Transverse colon (tissue), 4 donors: ENCODE data around the gene MOGAT1.

Experiments used
- CTCF ChIP-seq, 5 experiments: fragments of 200-600 bp in 3 of 5; fragments of 450-650 bp in 2 of 5; sonication (generic) in 3 of 5; IDR thresholded peaks; 1 replicate in 2 of 5; 2 replicates in 3 of 5; pipeline ENCODE4 v1.5.1; 2016 to 2017; ENCODE audit warnings: antibody characterized with exemption in 5 of 5, inconsistent platforms in 3 of 5, mild to moderate bottlenecking in 2 of 5, moderate library complexity in 1 of 5
- EP300 ChIP-seq: sonication (generic); formaldehyde crosslinking; IDR thresholded peaks from one replicate; pipeline ENCODE4 v1.6.1; 2017; ENCODE audit warnings: antibody characterized with exemption, low read depth
- POLR2A ChIP-seq: fragments of 450-650 bp; IDR thresholded peaks from one replicate; pipeline ENCODE4 v1.6.1; 2016; ENCODE audit warnings: antibody characterized with exemption, mild to moderate bottlenecking, moderate library complexity
- POLR2AphosphoS5 ChIP-seq, 3 donors: sonication (generic); formaldehyde crosslinking; IDR thresholded peaks; one replicate each; pipeline ENCODE4 v1.6.1; 2016; ENCODE audit warnings: antibody characterized with exemption in 3 of 3

- TF ChIP-seq CTCF (IDR thresholded peaks at IDR 0.05) (no peak), POLR2A (no peak), POLR2AphosphoS5 (IDR thresholded peaks at IDR 0.05) (no peak), EP300 (no peak)
Observed at GRCh38 chr2:222635295-222635694, 36.2 kb upstream of the MOGAT1 start.
